ENCODE results near the gene RTP3.

RTP3 gene

DNA sequence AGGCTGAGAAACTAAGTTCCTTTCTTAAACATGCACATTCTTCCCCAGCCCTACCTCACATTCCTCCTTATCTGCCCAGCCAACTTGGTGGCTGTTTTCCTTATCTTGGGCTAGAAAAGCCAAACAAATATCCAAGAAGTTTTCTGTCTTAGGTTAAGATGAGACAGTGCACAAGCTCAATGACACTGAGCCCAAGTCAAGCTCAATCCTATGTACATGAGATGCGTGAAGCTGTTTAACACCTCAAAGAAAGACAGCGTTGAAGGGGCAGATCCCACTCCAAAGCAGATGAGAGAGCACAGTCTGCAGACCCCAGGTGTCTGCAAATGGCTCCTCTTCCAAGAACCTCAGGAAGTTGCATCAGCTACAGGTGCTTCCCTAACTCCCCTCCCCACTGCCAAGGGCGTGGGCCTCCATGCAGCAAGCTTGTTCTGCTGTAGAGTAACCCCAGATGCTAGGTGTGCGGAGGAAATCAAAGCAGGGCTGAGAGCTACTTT, 51.7 kb downstream of the RTP3 start:
- DNase-seq: no peak

GRCh38 chr3:46549989-46550388, 52.2 kb downstream of the RTP3 start:
- no peak for DNase-seq

Measured in stimulated activated CD4-positive, alpha-beta T cell treated with anti-CD3 and anti-CD28 coated beads, Interleukin-2, amount 100 ng/mL, for 24 hours (primary cell).